GM18502 (cell line): ENCODE results near the gene ANKRD40.
A peak's percentile ranks its signal among the peaks of the same experiment; 100 is the strongest.
"Not testable (repeated sequence)": the region's sequence is repeated elsewhere in the genome, so short reads cannot be mapped to it uniquely, and the experiment has no call there.

Source experiments
- ATAC-seq: cut with Tn5 transposase; IDR thresholded peaks from one replicate; pipeline ENCODE4 v1.9.1; 2021; ENCODE audit warnings: mild to moderate bottlenecking; ENCODE audit not compliant: unreplicated experiment, poor library complexity

ANKRD40 gene, protein sequence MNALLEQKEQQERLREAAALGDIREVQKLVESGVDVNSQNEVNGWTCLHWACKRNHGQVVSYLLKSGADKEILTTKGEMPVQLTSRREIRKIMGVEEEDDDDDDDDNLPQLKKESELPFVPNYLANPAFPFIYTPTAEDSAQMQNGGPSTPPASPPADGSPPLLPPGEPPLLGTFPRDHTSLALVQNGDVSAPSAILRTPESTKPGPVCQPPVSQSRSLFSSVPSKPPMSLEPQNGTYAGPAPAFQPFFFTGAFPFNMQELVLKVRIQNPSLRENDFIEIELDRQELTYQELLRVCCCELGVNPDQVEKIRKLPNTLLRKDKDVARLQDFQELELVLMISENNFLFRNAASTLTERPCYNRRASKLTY

DNA sequence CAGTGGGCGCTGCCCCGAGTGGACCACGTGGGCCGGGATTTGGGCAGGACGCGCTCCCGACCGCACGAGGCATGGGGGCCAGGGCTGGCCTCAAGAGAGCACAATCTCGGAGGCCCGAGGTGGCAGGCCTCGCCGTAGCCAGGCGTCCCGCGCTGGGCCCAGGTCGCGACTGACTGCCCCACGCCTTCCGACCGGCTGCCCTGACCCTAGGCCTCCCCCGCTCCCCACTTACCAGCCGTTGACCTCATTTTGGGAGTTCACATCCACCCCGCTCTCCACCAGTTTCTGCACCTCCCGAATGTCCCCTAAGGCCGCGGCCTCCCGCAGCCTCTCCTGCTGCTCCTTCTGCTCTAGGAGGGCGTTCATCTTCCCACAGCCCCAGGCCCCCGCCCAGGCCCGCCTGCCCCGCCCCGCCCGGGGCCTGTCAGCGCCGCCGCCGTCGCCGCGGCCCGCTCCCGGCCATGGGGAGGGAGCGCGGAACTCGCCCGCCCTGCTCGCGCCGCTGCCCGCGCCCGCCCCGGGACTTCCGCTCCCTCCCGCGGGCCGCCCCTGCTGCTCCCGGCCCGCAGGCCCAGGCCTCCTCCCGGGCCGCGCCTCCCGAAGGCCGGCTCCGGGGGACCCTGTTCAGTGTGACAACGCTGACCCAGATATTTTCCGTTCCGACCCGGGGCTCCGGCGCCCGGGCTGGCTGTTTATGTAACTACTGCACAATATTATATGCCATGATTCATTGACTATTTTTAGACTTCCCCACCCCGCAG is at the start of gene ANKRD40:
Gene ANKRD40, minus strand, starts transcription at position 626 of the 761 bp plus-strand sequence. Its CDS starts 260 bp downstream, at position 366.
- peak; percentile 84 for ATAC-seq

DNA sequence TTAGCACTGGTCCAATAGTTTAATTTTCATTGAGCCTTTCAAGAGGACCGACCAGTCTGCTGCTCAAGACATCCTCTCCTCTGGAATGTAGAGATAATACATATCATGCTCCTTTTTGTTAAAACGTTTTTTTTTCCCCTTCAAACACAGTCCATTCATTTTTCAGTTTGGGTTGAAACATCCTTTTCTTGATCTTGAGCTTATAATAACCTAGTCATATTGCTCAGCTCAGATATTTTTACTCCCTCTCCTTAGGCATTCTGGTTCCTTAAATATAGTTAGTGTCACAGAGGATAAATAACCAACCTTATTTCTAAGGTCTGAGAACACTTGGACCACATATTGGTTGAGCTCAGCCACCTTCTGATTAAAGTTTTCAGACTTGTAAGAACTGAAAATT is 46.8 kb upstream of the ANKRD40 start:
- ATAC-seq: no peak

DNA sequence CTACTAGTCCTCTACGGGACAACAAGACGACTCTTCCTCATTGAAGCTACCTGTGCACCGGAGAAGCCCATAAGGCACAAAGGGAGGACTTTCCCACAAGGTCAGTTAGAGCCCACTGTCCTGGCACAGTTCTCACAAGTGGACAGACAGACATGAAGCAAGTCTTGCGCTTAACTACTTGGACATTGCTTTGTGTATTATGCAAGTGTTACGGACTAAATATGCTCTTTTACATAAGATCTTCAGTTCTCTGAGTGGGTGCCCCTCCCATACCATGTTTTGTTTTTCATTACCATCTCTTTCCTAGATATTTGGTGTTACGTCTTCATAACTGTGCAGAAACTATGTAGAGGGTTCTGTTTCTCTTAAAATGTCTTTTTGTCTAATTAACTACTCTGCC is 41.5 kb upstream of the ANKRD40 start:
- ATAC-seq: no peak

DNA sequence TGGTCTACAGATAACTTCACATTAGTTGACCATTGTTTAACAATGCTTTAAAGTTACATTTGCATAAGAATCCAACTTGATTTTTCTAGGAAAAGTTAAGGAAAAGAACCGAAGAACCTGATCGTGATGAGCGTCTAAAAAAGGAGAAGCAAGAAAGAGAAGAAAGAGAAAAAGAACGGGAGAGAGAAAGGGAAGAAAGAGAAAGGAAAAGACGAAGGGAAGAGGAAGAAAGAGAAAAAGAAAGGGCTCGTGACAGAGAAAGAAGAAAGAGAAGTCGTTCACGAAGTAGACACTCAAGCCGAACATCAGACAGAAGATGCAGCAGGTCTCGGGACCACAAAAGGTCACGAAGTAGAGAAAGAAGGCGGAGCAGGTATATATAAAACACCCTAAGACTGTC is 37.9 kb upstream of the ANKRD40 start:
- no peak for ATAC-seq

DNA sequence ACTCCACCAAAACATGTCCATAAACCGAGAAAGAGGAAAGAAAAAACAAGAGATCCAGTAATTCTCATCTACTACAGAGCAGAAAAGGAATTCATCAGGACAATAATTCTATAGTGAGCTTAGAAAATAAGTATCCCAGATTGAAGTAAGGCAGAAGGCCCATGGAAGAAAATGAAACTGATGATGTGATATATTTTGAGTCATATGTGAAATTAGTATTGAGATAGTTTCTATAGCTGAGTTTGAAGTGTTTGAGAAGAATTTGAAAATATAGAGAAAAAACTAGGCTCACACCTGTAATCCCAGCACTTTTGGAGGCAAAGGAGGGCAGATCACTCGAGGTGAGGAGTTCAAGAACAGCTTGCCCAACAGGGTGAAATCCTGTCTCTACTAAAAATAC is 31.4 kb upstream of the ANKRD40 start:
- no peak for ATAC-seq

DNA sequence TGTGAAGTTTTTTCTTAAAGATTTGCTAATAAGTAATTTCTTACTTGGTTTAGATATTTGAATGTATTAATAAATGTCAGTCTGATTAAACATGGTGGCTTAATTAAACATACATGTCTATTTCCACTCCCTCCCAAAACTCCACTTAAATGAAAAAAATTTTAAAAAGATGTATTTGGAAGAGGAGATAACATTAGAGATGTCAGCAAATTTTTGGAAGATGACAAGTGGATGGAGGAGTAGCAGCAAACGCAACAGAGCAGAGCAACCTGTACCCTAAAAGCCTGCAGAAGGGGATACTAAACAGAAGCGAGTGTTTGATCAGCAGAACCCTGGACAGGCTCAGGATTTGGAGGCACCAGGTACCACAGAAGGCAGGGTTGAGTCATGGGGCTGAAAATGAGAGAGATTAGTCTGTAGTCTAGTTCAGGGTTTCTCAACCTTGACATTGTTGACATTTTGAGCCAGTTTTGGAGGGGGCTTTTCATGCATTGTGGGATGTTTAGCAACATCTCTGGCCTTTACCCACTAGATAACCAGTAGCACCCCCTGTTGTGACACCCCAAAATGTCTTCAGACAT is 29.5 kb upstream of the ANKRD40 start:
- ATAC-seq: no peak

DNA sequence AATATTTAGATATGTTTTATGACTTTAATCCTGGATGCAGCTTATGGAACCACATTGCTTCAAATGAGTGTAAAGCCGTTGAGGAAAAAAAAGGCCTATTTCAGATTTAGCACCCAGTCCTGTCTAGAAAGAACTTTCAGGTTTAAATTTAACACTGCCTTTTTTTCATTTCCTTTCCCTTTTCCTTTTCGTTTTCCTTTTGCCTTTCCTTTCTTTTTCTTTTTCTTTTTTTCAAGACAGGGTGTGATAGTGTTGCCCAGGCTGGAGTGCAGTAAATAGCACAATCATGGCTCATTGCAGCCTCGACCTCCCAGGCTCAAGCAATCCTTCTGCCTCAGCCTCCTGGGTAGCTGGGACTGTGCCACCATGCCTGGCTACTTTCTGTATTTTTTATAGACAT is 27.6 kb upstream of the ANKRD40 start:
- no peak for ATAC-seq

DNA sequence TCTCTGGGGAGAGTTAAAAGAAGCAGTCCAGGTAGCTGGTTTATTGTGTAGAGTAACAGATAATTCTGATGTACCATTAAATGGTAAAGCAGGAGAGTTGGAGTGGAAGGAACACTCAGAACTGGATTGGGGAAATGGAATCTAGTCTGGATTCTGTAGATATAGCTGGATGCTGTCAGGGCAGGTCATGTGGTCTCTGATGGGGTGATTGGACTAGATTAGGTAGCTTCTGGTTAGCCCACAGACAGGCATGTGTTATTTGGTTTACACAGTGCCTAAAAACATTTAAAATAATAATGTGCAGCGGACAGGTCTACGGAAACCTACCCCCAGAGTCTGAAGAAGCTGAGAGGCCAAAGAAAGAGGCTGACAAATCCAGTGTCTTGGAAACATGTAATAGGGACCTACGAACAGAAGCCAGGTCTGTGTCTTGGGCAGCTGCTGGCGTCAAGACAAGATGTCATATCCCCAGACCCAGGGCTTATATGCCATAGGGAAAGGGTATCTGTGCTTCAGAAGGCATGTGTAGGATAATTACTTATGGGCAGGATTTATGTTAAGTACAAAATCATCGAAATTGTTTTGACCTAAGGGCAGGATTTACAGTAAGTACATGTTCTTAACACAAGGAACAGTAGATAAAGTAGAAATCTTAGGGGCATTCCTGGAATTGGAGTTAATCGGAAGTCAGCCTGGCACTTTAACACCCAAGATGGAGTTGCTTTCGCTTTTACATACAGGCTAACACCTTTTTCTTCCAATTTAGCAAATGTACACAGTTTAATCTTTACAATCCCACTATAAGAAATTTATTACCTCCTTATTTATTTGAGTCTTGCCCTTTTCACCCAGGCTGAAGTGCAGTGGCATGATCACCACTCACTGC is 24.1 kb upstream of the ANKRD40 start:
- ATAC-seq: no peak

DNA sequence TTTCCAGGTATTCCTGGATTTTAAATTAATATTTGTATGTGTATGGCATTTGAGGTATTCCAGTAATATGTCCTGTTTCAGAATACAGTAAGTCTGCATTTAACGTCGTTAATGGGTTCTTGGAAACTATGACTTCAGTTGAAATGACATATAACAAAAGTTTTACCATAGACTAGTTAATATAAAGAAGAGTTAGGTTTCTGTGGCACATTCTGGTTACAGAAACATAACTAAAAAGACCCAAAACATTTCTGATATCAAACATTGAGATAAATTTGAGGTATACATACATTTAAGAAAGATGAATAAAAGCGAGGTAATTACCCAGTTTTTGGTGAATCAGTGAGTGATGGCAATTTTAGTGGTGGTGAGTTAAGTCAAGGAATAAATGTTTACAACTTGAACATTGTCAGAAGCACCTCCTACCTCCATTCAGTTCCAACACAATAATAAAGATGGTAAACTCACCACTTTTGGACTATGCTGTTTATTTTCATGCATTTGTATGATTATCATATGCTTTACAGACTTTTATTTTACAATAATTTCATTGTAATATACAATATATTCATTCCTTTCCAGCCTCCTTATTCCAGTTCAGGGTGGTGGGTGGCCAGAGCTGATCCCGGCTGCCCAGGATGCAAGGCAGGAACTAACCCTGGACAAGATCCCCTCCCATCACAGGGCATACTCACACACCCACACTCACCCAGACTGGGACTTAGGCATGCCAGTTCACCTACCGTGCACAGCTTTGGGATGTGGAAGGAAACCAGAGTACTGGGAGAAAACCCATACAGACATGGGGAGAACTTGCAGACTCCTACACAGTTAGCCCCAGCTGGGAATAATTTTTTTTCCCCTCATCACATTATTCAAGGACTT is 21.4 kb upstream of the ANKRD40 start:
- ATAC-seq: no peak

DNA sequence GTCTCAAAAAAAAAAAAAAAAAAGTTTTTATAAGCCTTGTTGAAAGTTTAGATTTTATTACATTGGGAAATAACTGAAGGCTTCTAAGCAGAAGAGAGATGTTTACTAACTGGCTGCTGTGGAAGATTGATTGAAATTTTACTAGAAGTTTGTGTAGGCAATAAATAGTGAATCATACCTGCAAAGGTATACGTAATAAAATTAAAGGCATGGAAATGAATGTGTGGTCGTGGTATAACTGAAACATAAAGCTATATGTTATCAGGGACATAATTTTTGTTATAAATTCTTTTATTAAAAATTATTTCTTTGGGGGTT is 20.4 kb upstream of the ANKRD40 start:
- no peak for ATAC-seq

DNA sequence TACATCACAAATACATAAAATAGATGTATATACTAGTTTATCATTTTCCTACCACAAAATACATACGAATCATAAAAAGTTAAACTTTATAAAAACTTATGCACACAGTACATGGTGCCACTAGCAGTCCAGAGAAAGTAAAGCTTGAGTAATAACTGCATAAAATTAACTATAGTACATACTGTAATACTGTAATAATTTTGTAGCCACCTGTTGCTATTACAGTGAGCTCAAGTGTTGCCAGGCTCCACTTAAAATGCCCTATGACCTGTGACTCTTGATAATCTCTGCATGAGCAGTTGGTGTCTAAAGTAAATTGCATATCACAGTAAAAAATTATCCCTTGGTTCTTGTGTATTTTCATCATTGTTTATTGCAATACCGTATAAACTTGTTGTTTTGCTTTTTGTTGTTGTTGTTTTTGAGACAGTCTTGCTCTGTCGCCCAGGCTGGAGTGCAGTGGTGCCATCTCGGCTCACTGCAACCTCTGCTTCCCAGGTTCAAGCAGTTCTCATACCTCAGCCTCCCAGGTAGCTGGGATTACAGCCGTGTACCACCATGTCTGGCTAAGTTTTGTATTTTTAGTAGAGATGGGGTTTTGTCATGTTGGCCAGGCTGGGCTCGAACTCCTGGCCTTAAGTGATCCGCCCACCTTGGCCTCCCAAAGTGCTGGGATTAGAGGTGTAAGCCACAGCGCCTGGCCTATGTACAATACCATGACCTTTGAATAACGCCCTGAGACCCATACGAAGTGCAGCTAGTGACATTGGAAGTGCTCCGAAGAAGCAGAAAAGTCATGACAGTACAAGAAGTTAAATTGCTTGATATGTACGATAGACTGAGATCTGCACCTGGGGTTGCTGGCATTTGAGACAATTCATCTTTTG is 18.3 kb upstream of the ANKRD40 start:
- ATAC-seq: no peak

DNA sequence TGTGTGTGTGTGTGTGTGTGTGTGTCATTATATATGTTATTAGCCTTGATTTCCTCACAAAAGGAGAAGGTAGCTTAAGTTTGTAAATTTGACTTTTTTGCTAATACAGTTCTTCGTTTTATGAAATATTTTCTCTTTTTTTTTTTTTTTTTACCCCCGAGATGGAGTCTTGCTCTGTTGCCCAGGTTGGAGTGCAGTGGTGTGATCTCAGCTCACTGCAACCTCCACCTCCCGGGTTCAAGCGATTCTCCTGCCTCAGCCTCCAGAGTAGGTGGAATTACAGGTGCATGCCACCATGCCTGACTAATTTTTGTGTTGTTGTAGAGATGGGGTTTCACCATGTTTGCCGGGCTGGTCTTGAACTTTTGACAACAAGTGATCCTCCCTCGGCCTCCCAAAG is 16.9 kb upstream of the ANKRD40 start:
- not testable (repeated sequence) for ATAC-seq

DNA sequence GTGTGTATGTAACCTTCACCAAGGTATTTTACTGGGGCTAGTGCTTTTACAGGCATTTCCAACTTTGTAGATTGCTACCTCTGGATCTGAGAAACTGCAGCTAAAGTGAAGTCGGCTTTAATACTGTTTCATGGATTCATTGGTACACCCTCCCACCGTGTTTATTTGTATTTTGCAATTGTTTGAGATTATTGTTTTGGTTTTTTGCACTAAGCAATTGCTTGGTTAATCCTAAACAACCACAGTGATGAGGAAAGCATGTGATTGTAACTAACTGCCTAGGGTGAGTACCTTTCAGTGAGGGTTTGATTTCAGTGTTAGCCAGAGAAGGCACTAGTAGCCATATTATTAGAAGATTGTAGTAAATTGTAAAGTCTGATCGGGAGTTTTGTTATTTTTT is 15.0 kb upstream of the ANKRD40 start:
- ATAC-seq: no peak

DNA sequence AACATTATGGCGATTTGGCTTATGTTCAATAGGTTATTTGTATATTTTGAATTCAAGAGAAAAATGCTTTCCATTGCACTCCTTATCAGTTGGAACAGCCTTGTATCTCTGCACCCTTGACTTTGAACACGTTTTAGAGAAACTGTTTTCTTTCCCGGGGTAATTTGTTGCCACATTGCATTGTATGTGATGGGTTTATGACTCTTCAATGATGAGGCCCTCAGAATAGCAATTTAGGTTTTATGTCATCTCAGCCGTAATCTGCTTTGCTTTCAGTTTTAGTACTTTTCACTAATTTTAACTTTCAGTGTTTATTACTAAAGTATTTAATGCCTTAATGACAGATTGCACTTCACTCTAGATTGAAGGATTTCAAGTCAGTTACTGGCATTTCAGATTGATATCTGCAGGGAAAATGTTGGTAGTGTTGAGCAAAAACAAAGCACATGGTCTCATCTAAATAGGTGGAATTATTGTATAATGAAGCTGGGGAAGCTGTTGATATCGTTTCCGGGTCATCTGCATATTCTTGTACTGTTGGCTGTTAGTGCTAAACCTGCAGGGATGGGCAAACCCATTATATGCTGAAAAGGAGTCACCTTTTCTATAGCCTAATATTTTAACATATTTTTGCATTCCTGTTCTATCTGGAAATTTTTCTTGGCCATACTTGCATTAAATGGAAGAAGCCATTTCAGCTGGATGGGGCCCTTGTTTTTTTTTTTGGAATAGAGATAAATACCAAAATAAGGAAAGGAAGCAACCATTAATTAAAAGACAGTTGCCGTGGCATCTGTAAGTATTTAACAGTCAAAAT is 13.7 kb upstream of the ANKRD40 start:
- no peak for ATAC-seq

DNA sequence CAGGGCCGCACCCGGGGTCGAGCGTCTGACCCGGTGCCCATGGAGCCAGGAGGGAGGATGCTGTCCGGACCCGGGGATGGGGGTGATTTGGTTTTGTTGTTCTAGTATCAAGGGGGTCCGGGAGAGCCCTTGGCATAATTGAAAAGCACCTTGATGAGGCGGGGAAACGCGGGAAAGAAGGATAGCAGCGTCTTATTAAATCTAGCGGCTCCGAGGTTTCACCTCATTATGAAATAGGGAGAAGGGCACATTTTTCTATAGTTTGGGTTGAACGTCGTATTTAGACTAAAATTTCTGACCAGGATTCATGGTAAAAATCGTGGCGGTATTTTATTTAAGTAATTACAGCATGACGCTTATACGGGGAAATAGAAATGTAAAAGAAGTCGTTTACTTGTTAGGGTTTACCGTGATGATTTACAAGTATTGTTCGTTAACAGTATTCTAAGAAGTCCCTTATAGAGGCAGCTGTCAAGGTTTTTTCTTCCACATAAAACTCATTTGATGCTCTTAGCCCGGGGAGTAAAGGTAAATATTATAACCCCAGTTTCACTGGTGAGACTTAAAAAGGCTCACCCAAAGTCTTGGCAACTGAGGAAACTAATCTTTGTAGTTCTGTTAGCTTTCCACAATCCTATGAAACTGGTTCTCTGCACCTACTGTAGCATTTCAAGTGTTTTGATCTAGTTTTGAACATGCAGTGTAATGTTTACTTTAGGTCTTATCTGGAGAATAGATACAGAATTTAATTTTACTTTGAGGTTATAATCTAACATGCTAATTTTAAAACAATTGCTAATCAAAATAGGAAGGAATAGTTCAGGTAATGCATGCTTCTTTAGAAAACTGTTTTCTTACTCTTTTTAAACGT is 12.4 kb upstream of the ANKRD40 start:
- no peak for ATAC-seq

DNA sequence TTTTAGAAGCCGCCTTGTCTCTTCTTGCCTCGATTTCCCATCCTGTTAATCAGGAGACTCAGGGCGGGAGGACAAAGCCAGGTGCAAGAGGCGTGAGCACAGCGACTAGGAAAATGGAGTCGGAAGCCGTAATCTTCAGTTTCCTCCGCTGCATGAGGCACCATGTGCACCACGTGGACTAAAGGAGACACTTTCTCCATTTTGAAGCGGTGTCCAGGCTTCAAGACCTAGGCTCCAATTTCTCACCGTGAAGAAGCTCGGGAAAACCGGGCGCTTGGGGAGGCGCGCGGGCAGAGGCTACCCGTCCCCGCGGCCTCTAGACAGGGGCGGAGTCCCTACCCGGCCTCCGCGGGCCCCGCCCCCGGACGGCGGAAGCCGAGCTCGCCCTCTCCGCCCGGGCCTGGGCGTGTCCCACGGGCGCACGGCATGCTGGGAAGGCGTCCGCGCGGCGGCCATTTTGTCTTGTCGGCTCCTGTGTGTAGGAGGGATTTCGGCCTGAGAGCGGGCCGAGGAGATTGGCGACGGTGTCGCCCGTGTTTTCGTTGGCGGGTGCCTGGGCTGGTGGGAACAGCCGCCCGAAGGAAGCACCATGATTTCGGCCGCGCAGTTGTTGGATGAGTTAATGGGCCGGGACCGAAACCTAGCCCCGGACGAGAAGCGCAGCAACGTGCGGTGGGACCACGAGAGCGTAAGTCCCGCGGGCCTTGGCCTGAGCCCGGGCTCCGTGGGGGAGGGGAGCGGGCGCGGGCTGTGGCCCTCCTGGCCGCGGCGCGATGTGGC is 11.6 kb upstream of the ANKRD40 start, which contains the start of gene LUC7L3:
Gene LUC7L3, plus strand, starts transcription at position 460 of the 780 bp plus-strand sequence. Its CDS starts 130 bp downstream, at position 590.
- ATAC-seq: peak; percentile 89
